ENCODE data around the gene GAK.

DNA sequence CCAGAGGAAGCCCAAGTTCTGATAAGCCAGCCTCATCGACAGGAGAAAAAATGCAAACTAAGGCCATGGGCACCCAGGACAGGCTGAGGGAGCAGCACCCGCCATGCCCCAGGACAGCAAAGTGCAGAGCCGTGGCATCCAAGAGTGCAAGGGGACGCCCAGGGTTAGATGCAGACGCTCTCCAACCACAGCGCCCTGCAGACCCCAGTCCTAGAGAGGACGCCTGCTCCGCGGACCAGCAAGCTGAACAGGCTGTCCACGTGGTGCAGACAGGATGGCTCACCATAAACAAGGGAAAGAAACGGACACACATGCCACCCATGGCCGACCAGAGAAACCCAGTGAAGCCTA, 32.6 kb downstream of the GAK start:
- TF ChIP-seq, protein P1, sequence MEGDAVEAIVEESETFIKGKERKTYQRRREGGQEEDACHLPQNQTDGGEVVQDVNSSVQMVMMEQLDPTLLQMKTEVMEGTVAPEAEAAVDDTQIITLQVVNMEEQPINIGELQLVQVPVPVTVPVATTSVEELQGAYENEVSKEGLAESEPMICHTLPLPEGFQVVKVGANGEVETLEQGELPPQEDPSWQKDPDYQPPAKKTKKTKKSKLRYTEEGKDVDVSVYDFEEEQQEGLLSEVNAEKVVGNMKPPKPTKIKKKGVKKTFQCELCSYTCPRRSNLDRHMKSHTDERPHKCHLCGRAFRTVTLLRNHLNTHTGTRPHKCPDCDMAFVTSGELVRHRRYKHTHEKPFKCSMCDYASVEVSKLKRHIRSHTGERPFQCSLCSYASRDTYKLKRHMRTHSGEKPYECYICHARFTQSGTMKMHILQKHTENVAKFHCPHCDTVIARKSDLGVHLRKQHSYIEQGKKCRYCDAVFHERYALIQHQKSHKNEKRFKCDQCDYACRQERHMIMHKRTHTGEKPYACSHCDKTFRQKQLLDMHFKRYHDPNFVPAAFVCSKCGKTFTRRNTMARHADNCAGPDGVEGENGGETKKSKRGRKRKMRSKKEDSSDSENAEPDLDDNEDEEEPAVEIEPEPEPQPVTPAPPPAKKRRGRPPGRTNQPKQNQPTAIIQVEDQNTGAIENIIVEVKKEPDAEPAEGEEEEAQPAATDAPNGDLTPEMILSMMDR (IDR thresholded peaks at IDR 0.05; ENCODE audit: low read depth, low read length) = no peak
- TF ChIP-seq POLR2A (IDR thresholded peaks at IDR 0.05; ENCODE audit: extremely low read depth, insufficient read length) = no peak
- TF ChIP-seq, protein P2, sequence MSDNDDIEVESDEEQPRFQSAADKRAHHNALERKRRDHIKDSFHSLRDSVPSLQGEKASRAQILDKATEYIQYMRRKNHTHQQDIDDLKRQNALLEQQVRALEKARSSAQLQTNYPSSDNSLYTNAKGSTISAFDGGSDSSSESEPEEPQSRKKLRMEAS (IDR thresholded peaks at IDR 0.05; ENCODE audit: low read depth, low read length) = no peak
- no peak for TF ChIP-seq MYC (IDR thresholded peaks at IDR 0.05; ENCODE audit: low read depth, low read length)

Measured in NB4 (cell line).